Gastrocnemius medialis (tissue), 4 donors: Measurements from ENCODE around the gene EIF2D. TPM values are rescaled to one million over a fixed set of nuclear protein-coding genes. Genes with fewer than 3 reads are reported as not detected.
A peak's percentile ranks its signal among the peaks of the same experiment; 100 is the strongest.
"Not testable (repeated sequence)": the region's sequence is repeated elsewhere in the genome, so short reads cannot be mapped to it uniquely, and the experiment has no call there.

Experiments
- ATAC-seq, 2 donors: fragments of 150-250 bp; one replicate each; pipeline ENCODE4 v1.9.1; 2016
- DNase-seq, 2 donors: peaks; one replicate each; pipeline ENCODE4 v3.0.0-alpha.2; 2019
- H3K27ac ChIP-seq, 4 donors: fragments of 200-600 bp; sonication (generic); 1 replicate in 1 of 4; 2 replicates in 3 of 4; pipeline ENCODE4 v1.5.1; 2016 to 2018; ENCODE audit warnings: mild to moderate bottlenecking in 2 of 4, moderate library complexity in 1 of 4
- H3K27me3 ChIP-seq, 3 donors: fragments of 200-600 bp; sonication (generic) in 2 of 3; 1 replicate in 1 of 3; 2 replicates in 2 of 3; pipeline versions ENCODE4 v1.5.1 to v1.6.0; 2016 to 2019; ENCODE audit warnings: mild to moderate bottlenecking in 1 of 3, moderate library complexity in 1 of 3
- H3K36me3 ChIP-seq, 2 donors: fragments of 200-600 bp; sonication (generic) in 1 of 2; one replicate each; pipeline ENCODE4 v1.5.1; 2017 to 2018
- H3K4me1 ChIP-seq, 2 donors: fragments of 200-600 bp; sonication (generic) in 1 of 2; one replicate each; pipeline ENCODE4 v1.5.1; 2016 to 2017; ENCODE audit warnings: mild to moderate bottlenecking in 2 of 2
- H3K4me3 ChIP-seq, 4 donors: fragments of 200-600 bp; sonication (generic) in 3 of 4; 1 replicate in 1 of 4; 2 replicates in 3 of 4; pipeline ENCODE4 v1.5.1; 2016 to 2019; ENCODE audit warnings: mild to moderate bottlenecking in 2 of 4
- H3K9me3 ChIP-seq, 3 donors: fragments of 200-600 bp; sonication (generic) in 2 of 3; 1 replicate in 1 of 3; 2 replicates in 2 of 3; pipeline ENCODE4 v1.5.1; 2016 to 2019
- POLR2A ChIP-seq, 2 donors: fragments of 450-650 bp; IDR thresholded peaks; one replicate each; pipeline ENCODE4 v1.6.1; 2017; ENCODE audit warnings: antibody characterized with exemption in 2 of 2, mild to moderate bottlenecking in 2 of 2, moderate library complexity in 2 of 2
- in situ Hi-C, 4 donors: fragments of 200-750 bp; cut with MboI; loops; one replicate each; pipeline versions ENCODE4 v1.15.0 to v1.8.0; 2017; ENCODE audit warnings: low sequenced_read_pairs in 4 of 4
- intact Hi-C: fragments of 100-400 bp; cut with DNase I; formaldehyde crosslinking; loops from one replicate; pipeline ENCODE4 v1.15.1; 2023; ENCODE audit warnings: low total_unique reads
- total RNA-seq, 4 donors: library from RNA; depleted of rRNA; stranded (reverse); fragments of >200 nt; gene quantifications; one replicate each; pipeline versions ENCODE4 v1.1.0 to v1.2.3, GENCODE V29; 2016
- TF ChIP-seq, protein P1 (sequence below), 5 experiments: fragments of 450-650 bp in 3 of 5; fragments of 200-600 bp in 2 of 5; sonication (generic) in 2 of 5; IDR thresholded peaks in 4 of 5; conservative IDR thresholded peaks in 1 of 5; 1 replicate in 4 of 5; 2 replicates in 1 of 5; pipeline ENCODE4 v1.5.1; 2016 to 2019; ENCODE audit warnings: antibody characterized with exemption in 5 of 5, mild to moderate bottlenecking in 3 of 5, moderate library complexity in 3 of 5

Gene EIF2D
- total RNA-seq, 4 donors from 2014 or later = 23.7 to 61.2 (median 38.6) TPM

DNA sequence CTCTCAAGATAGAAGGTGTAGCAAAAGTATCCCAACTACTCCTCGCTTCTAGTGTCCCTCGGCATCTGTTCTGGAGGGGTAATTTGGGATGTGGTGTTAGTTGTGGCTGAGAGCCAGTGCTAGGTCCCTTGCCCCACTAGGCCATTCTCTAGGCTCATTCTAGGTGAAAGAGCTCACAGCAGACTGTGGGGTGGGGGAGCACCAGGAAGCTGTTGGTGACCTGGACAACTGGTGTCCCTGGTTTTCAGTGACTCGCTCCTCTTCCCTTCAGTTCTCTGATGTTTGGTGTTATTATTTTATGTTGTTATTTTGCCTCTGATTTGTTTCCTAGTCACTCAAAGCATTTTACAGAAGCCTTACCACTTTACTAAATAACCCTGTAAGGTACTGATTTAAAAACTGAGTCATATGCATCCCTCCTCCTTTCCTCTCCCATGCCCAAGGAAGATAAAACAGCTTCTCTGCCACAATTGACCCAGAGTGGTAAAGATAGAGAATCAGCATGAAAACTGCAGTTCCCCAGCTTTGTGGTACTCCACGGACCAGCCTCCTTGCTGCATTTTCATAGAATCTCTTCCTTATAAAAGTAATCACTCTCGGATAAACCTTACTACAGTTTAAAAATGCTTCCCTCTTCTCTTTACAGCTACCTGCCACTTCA is 37.1 kb upstream of the EIF2D start:
- Histone ChIP-seq H3K9me3 (no peaks in the 10 kb centered on the region), H3K36me3 (no peaks in the 10 kb centered on the region), H3K4me1 (peaks cover 0 to 4% of the 10 kb centered on the region in 2 donors), H3K27ac (peak overlapping the region; percentile 16 to 48 (median 43)), H3K27me3 (no peaks in the 10 kb centered on the region), H3K4me3 (no peak overlapping the region)
- no peak for DNase-seq
- no peak for TF ChIP-seq POLR2A (IDR thresholded peaks at IDR 0.05)
- TF ChIP-seq, protein P1, sequence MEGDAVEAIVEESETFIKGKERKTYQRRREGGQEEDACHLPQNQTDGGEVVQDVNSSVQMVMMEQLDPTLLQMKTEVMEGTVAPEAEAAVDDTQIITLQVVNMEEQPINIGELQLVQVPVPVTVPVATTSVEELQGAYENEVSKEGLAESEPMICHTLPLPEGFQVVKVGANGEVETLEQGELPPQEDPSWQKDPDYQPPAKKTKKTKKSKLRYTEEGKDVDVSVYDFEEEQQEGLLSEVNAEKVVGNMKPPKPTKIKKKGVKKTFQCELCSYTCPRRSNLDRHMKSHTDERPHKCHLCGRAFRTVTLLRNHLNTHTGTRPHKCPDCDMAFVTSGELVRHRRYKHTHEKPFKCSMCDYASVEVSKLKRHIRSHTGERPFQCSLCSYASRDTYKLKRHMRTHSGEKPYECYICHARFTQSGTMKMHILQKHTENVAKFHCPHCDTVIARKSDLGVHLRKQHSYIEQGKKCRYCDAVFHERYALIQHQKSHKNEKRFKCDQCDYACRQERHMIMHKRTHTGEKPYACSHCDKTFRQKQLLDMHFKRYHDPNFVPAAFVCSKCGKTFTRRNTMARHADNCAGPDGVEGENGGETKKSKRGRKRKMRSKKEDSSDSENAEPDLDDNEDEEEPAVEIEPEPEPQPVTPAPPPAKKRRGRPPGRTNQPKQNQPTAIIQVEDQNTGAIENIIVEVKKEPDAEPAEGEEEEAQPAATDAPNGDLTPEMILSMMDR (IDR thresholded peaks at IDR 0.05 in 4 of 5, conservative IDR thresholded peaks at IDR 0.05 in 1 of 5) = no peak
- no peak for ATAC-seq
- in situ Hi-C loops (loop anchor here in 1 of 4 donors (25.0 kb wide), 1 partner anchor 413 kb away; the partner anchor contains the start of genes PFKFB2 and YOD1), intact Hi-C loops (no loop called here)

DNA sequence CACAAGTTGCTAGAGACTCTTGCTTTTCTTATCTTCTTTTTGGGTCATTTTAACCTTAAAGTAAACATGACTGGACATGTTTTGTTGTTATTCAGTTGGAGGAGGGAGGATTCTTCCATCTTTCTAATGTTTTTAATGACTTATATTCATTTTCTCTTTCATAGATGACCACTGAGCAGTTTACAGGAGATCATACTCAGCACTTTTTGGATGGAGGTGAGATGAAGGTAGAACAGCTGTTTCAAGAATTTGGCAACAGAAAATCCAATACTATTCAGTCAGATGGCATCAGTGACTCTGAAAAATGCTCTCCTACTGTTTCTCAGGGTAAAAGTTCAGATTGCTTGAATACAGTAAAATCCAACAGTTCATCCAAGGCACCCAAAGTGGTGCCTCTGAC is 35.0 kb upstream of the EIF2D start:
- no peaks in the 10 kb centered on the region for H3K36me3 ChIP-seq
- in situ Hi-C loops (loop anchor here in 1 of 4 donors (25.0 kb wide), 1 partner anchor 415 kb away; the partner anchor contains the start of genes PFKFB2 and YOD1), intact Hi-C loops (no loop called here)
- DNase-seq (no peak), ATAC-seq (no peak)
- H3K27me3 ChIP-seq = no peaks in the 10 kb centered on the region
- TF ChIP-seq POLR2A (IDR thresholded peaks at IDR 0.05) = no peak
- TF ChIP-seq, protein P1 (IDR thresholded peaks at IDR 0.05 in 4 of 5, conservative IDR thresholded peaks at IDR 0.05 in 1 of 5) = no peak
- no peak overlapping the region for H3K27ac ChIP-seq
- H3K4me1 ChIP-seq = peaks cover 0 to 4% of the 10 kb centered on the region in 2 donors
- H3K4me3 ChIP-seq = no peak overlapping the region
- H3K9me3 ChIP-seq = no peaks in the 10 kb centered on the region

DNA sequence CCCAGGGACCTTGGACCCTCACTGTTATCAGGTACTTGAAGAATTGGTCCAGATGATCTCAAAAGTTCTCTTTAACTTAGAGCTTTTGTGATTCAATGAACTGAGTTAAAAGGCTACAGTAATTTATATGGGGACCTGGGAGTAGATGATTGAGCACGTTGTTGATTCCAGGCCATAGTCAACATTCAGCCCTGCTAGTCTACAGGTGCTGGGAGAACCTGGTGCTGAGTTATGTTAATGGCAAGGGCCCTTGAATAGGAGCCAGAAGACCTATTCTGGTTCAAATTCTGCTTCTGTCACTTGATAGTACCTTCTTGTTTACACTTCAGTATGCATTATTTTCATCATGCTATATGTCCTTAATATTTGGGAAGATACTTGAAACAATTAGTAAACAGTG is 34.2 kb upstream of the EIF2D start:
- peaks cover 0 to 4% of the 10 kb centered on the region in 2 donors for H3K4me1 ChIP-seq
- ATAC-seq (no peak), DNase-seq (no peak)
- no peak overlapping the region for H3K4me3 ChIP-seq
- no peaks in the 10 kb centered on the region for H3K36me3 ChIP-seq
- TF ChIP-seq POLR2A (IDR thresholded peaks at IDR 0.05) = no peak
- TF ChIP-seq, protein P1 (IDR thresholded peaks at IDR 0.05 in 4 of 5, conservative IDR thresholded peaks at IDR 0.05 in 1 of 5) = no peak
- no peak overlapping the region for H3K27ac ChIP-seq
- intact Hi-C loops = no loop called here
- in situ Hi-C loops = loop anchor here in 1 of 4 donors (25.0 kb wide), 1 partner anchor 416 kb away; the partner anchor contains the start of genes PFKFB2 and YOD1
- H3K27me3 ChIP-seq = no peaks in the 10 kb centered on the region
- H3K9me3 ChIP-seq = no peaks in the 10 kb centered on the region

DNA sequence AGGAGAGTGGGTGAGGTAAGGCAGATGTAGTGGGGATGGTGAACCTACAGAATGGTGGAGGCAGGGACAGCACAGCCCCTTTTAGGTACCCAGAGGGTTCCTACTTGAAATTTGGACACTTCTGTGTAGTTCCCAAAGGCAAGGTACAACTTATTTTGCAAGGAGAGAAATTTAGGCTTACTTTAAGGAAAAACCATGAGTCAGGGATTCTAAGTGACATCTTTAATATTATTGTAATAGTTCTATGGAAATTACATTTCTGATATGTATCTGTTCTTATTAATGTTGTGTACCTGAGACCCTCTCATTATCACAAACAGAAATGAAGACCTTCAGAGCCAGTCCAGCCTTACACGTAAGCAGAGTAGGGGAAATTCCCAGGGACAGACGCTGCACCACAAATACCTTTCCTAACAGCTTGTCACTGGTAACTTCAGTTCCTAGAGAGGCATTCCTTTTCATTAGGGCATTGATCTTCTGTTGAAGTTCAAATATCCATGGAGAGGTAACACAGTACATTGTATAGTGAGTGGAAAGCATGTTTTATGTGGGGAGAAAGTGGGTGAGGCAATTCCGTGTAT is 30.9 kb upstream of the EIF2D start:
- Histone ChIP-seq H3K4me1 (no peaks in the 10 kb centered on the region), H3K4me3 (no peak overlapping the region), H3K27ac (no peak overlapping the region), H3K27me3 (no peaks in the 10 kb centered on the region), H3K9me3 (no peaks in the 10 kb centered on the region), H3K36me3 (no peaks in the 10 kb centered on the region)
- TF ChIP-seq, protein P1 (IDR thresholded peaks at IDR 0.05 in 4 of 5, conservative IDR thresholded peaks at IDR 0.05 in 1 of 5) = no peak
- intact Hi-C loops (no loop called here), in situ Hi-C loops (loop anchor here in 1 of 4 donors (25.0 kb wide), 1 partner anchor 419 kb away; the partner anchor contains the start of genes PFKFB2 and YOD1)
- DNase-seq (no peak), ATAC-seq (no peak)

DNA sequence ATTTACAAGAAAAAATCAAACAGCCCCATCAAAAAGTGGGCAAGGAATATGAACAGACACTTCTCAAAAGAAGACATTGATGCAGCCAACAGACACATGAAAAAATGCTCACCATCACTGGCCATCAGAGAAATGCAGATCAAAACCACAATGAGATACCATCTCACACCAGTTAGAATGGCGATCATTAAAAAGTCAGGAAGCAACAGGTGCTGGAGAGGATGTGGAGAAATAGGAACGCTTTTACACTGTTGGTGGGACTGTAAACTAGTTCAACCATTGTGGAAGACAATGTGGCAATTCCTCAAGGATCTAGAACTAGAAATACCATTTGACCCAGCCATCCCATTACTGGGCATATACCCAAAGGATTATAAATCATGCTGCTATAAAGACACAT is 29.8 kb upstream of the EIF2D start:
- H3K9me3 ChIP-seq, ATAC-seq, H3K36me3 ChIP-seq, intact Hi-C loops, DNase-seq, H3K27ac ChIP-seq, H3K4me3 ChIP-seq, H3K4me1 ChIP-seq, H3K27me3 ChIP-seq: not testable (repeated sequence)
- in situ Hi-C loops = loop anchor here in 1 of 4 donors (25.0 kb wide), 1 partner anchor 420 kb away; the partner anchor contains the start of genes PFKFB2 and YOD1
